ENCODE data around the gene CERCAM.
"Not testable (repeated sequence)": the region's sequence is repeated elsewhere in the genome, so short reads cannot be mapped to it uniquely, and the experiment has no call there.

The CERCAM gene

GRCh38 chr9:128420060-128420650 is 502 bp upstream of the CERCAM start:
- peak; percentile 32 to 33 for DNase-seq

GRCh38 chr9:128421482-128421996 is 882 bp downstream of the CERCAM start:
- DNase-seq = no peak

GRCh38 chr9:128422022-128422782 is 1.5 kb downstream of the CERCAM start:
- DNase-seq = not testable (repeated sequence)

GRCh38 chr9:128422783-128423150 is 2.1 kb downstream of the CERCAM start:
- no peak for DNase-seq

GRCh38 chr9:128423356-128423755 is 2.7 kb downstream of the CERCAM start:
- DNase-seq = not testable (repeated sequence)

GRCh38 chr9:128424268-128424780 is 3.7 kb downstream of the CERCAM start:
- DNase-seq = no peak

- DNase-seq = no peak
Measured at GRCh38 chr9:128428644-128429512, 8.2 kb downstream of the CERCAM start.

- DNase-seq = no peak
Measured at GRCh38 chr9:128429513-128430086, 8.9 kb downstream of the CERCAM start.

- no peak for DNase-seq
Measured at GRCh38 chr9:128431207-128431606, 10.6 kb downstream of the CERCAM start.

GRCh38 chr9:128434340-128434739 is 13.7 kb downstream of the CERCAM start:
- no peak for DNase-seq

- DNase-seq = no peak
Measured at GRCh38 chr9:128435611-128436010, 15.0 kb downstream of the CERCAM start.

- peak; percentile 77 to 83 for DNase-seq
Measured at GRCh38 chr9:128438343-128439109, 17.9 kb downstream of the CERCAM start.

GRCh38 chr9:128439273-128439672 is 18.6 kb downstream of the CERCAM start:
- DNase-seq = no peak

GRCh38 chr9:128442150-128442549 is 21.5 kb downstream of the CERCAM start:
- no peak for DNase-seq

GRCh38 chr9:128446505-128446904 is 25.8 kb downstream of the CERCAM start:
- DNase-seq = not testable (repeated sequence)

GRCh38 chr9:128448746-128449145 is 28.1 kb downstream of the CERCAM start:
- no peak for DNase-seq

GRCh38 chr9:128454991-128455390 is 34.3 kb downstream of the CERCAM start:
- DNase-seq = no peak

- DNase-seq = peak; percentile 87 to 90
Measured at GRCh38 chr9:128455849-128456612, 35.4 kb downstream of the CERCAM start, which contains the start of gene ODF2. Gene ODF2 (plus strand): TSS chr9:128456006. CDS start chr9:128456092, 86 bp downstream.

GRCh38 chr9:128456613-128457061 is 36.0 kb downstream of the CERCAM start:
- peak; percentile 71 to 74 for DNase-seq

GRCh38 chr9:128457207-128457606 is 36.5 kb downstream of the CERCAM start:
- DNase-seq = no peak

- DNase-seq = no peak
Measured at GRCh38 chr9:128459011-128459410, 38.4 kb downstream of the CERCAM start.

Data from AML-193 (cell line).